ENCODE results near the gene ZNRF3.

DNA sequence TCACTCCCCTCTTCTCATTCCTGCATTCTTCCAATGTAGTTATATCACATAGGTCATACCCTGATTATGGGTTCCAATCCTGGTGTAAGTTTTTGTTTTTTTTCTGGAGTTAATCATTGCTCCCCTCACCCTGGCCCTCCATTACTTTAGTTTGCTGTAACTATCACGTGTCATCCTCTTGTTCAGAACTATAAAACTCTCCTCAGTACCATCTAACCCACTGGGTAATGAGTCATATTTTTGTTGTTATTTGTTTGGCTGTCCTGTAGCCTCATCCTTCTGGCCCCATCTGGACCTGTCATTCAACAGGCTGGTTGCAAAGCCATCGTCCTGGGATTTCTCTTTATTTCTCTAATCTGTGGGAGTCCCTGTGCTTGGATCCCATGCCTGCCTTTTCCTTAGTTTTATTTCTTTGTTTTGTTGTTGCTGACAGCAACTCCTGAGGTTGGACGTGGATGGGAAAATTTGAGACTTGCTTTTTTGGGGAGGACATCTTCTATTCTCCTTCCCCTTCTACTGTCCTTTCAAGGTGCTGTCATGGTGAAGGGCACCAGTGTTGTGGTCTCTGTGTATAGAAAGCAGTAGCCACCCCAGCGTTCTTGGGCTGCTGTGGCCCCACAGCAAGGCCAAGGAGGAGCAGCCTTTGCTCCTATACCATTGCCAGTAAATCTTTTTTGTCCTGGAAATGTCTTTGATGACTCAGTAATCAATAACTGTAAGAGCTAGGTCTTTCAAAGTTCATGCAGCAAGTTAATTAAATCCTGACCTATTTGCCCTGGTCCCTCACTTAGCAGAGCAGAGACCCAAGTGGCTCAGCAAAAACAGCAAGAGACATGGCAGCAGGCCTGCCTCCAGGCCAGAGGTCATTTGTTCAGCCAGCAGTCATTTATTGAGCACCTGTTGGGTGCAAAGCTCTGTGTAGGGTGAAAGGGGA, 95.8 kb downstream of the ZNRF3 start:
- TF ChIP-seq EP300 (IDR thresholded peaks at IDR 0.05): no peak
- TF ChIP-seq, protein P1, sequence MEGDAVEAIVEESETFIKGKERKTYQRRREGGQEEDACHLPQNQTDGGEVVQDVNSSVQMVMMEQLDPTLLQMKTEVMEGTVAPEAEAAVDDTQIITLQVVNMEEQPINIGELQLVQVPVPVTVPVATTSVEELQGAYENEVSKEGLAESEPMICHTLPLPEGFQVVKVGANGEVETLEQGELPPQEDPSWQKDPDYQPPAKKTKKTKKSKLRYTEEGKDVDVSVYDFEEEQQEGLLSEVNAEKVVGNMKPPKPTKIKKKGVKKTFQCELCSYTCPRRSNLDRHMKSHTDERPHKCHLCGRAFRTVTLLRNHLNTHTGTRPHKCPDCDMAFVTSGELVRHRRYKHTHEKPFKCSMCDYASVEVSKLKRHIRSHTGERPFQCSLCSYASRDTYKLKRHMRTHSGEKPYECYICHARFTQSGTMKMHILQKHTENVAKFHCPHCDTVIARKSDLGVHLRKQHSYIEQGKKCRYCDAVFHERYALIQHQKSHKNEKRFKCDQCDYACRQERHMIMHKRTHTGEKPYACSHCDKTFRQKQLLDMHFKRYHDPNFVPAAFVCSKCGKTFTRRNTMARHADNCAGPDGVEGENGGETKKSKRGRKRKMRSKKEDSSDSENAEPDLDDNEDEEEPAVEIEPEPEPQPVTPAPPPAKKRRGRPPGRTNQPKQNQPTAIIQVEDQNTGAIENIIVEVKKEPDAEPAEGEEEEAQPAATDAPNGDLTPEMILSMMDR (IDR thresholded peaks at IDR 0.05): no peak
- no peak for TF ChIP-seq POLR2A (IDR thresholded peaks at IDR 0.05)
